ENCODE measurements around the gene BPHL. TPM values are rescaled to one million over a fixed set of nuclear protein-coding genes. Genes with fewer than 3 reads are reported as not detected.

Gene BPHL
- total RNA-seq, 1 experiment from 2014 or later: 48.7 TPM

GRCh38 chr6:3131695-3132094 lies 13.2 kb downstream of the BPHL start:
- Mint-ChIP-seq H3K4me3 (no peak overlapping the region), H3K27ac (peak overlapping the region in 1 of 3 experiments; percentile 87; a peak in 4 of 7 replicates), H3K4me1 (peaks cover 12 to 18% of the 10 kb centered on the region in 2 experiments), H3K9me3 (no peaks in the 10 kb centered on the region), H3K27me3 (ENCODE audit: low read depth) (no peaks in the 10 kb centered on the region), H3K36me3 (ENCODE audit: insufficient read depth in 1 of 3, low read depth in 3 of 3) (peaks cover 30 to 89% (median 82%) of the 10 kb centered on the region in 3 experiments)
- Histone ChIP-seq H2AK5ac (ENCODE audit: insufficient read length, low read length) (no peak overlapping the region), H4K20me1 (ENCODE audit: control insufficient read depth, insufficient read depth, insufficient read length) (no peaks in the 10 kb centered on the region), H3K9me3 (ENCODE audit: control insufficient read depth, low read depth, low read length) (no peaks in the 10 kb centered on the region), H3K4ac (ENCODE audit: low read depth, low read length) (no peak overlapping the region), H2BK12ac (ENCODE audit: insufficient read length, low read depth, low read length) (no peak overlapping the region), H4K5ac (ENCODE audit: insufficient read length, low read depth, low read length) (no peak overlapping the region), H2BK20ac (ENCODE audit: low read depth, low read length, poor library complexity, severe bottlenecking) (no peak overlapping the region), H3K56ac (ENCODE audit: insufficient read length, low read depth, low read length) (no peak overlapping the region), H3K27ac (ENCODE audit: insufficient read length, low read depth, low read length) (no peak overlapping the region), H3T11ph (ENCODE audit: low read length) (no peak overlapping the region), H2AFZ (ENCODE audit: low read length) (no peak overlapping the region), H3K79me2 (ENCODE audit: insufficient read depth, low read length) (no peaks in the 10 kb centered on the region), H2BK5ac (ENCODE audit: insufficient read length, low read length) (no peak overlapping the region), H2BK15ac (ENCODE audit: low read depth, low read length) (no peak overlapping the region), H3K23ac (ENCODE audit: insufficient read length, low read depth, low read length) (no peak overlapping the region), H3K79me1 (ENCODE audit: insufficient read depth, low read depth, low read length, poor library complexity, severe bottlenecking) (no peaks in the 10 kb centered on the region), H3K18ac (ENCODE audit: insufficient read length, low read depth, low read length) (no peak overlapping the region), H3K27me3 (ENCODE audit: insufficient read depth, low read length) (no peaks in the 10 kb centered on the region), H2BK120ac (ENCODE audit: low read depth, low read length, poor library complexity, severe bottlenecking) (no peak overlapping the region), H3K4me2 (ENCODE audit: insufficient read depth, insufficient read length, low read length) (no peak overlapping the region), H3K14ac (ENCODE audit: insufficient read depth, low read length) (no peak overlapping the region), H3K23me2 (ENCODE audit: insufficient read length, low read depth, low read length, poor library complexity, severe bottlenecking) (no peaks in the 10 kb centered on the region), H3K9ac (ENCODE audit: extremely low read depth, insufficient read length, low read length) (no peak overlapping the region), H4K91ac (ENCODE audit: insufficient read length, low read depth, low read length) (no peak overlapping the region), H4K8ac (replicated peaks; ENCODE audit: insufficient read length, low read depth, low read length) (no peak overlapping the region), H3K4me1 (ENCODE audit: insufficient read depth, low read length) (no peaks in the 10 kb centered on the region)
- WGBS (ENCODE audit: extremely low coverage, insufficient read length, low lambda C conversion rate): no CpG with 5 or more reads among the region's 15 CpGs
- no peak for TF ChIP-seq CTCF (conservative IDR thresholded peaks at IDR 0.05)
- no peak for DNase-seq

Data from H9 (cell line).